ENCODE data around the gene SP7.

DNA sequence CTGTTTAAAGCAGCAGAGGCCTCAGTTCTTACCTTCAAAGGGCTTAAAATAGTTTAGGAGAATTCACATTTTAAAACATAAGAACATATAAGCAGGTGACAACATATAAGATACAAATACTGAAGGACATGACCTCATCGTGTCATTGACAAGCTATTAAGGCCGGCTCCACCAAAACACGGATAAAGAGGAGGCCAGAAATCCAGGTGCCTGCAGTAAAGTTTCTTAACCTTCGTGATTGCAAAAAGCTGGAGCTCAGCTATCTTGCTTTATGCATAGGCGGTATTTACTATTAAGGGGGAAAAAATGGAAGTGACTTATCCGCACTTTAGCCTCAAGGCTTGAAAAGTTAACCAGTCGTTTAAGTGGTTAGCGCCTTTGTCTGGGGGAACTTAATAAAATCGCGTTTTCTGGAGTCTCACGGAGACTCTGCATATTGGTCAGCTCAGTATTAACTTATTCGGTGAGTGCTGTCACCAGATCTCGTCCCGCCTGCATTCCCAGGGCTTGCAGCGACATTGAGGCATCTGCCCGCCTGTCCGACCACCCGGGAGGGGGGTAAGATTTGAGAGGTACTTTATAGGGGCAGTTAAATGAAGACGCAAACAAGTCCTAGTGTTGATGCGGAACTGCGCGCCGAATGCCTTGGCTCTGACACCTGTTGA is 42.7 kb upstream of the SP7 start:
- TF ChIP-seq POLR2AphosphoS5 (IDR thresholded peaks at IDR 0.05) (no peak), CTCF (IDR thresholded peaks at IDR 0.05) (no peak), EP300 (IDR thresholded peaks at IDR 0.05) (no peak)
